GM21423 (cell line): ENCODE results near the gene CFAP61.

Experiments used
- ATAC-seq: cut with Tn5 transposase; IDR thresholded peaks from one replicate; pipeline ENCODE4 v1.9.1; 2021; ENCODE audit warnings: mild to moderate bottlenecking, moderate library complexity; ENCODE audit not compliant: unreplicated experiment

CFAP61 gene

DNA sequence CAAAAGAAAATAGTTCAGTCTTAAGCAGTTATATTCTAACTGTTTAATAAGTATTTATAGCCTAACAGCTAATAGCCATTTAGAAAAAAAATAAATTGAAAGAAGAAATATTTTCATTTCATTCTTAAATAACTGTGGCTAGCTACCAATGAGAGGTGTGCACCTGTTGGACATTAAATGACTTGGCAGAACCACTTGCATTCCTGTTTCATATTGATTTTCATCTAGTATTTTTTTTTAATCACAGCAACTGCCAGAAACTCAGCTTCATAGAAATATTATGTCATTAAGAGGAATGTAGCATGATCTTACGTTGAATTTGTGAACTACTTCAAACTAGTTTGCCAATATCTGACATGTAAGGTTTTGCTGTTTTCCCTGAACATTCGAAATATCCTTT, 25.0 kb upstream of the CFAP61 start:
- no peak for ATAC-seq

DNA sequence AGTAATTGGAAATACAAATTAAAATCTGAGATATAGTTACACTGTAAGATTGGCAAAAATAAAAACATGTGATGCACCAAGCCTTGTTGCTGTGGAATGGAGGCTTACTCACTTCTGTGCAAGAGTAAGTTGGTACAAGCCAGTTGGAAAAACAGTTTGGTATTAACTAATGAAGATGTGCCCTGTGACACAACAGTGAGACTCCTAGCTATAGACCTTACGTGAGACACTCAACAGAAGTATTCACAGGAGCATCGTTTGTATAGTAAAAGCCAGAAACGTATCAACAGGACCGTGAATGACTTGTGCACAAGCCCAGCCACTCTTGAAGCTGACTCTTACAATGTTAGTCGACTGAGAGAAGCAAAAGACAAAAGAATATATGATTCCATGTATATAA, 20.5 kb upstream of the CFAP61 start:
- no peak for ATAC-seq

DNA sequence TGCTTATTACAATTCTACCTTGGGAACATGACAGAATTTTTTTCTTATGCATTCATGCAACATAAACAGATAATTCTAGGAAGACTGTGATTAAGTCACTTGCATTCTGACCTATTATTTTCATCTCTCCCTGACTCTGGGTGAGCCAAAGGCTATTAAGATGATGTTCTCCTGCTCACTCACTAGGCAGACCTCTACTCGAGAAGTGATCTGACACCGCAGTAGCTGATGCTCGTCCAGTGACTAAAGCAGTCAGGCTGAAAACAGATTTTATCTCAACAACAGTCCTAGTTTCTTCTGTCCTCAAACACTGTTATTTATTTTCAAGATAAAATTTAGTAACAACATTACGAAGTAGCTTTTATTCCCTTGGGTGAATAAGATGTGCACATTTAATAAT, 17.8 kb upstream of the CFAP61 start:
- ATAC-seq, result no peak

DNA sequence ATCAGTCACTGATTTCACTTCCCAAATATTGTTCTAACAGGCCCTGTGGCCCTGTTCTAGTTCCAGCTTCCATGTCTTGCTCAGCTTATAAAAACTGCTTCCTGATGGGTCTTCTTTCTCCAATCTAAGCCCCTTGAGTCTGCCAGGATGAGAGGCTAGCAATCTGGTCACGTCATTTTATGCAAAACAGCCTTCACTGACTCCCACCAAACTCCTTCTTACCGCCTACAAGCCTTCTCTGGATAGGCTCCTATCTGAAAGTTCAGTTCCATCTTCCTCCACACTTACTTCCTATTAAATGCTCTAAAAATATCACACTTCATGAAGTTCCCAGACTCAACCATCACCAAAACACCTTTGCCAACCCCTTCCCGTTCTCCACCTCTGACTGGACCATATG, 15.6 kb upstream of the CFAP61 start:
- ATAC-seq, result no peak

DNA sequence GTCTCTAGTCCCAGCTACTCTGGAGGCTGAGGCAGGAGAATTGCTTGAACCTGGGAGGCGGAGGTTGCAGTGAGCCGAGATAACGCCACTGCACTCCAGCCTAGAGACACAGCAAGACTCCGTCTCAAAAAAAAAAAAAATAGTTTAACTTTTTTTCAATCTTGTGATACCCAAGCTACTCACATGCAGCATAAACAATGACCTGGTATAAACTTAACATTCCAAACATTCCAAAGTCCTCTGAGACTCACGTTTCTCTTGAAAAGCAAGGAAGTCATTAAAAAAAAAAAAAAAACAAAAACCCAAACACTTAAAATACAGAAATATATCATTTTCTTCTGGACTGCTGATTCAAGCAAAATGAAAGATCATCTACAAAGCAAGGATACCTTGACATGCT, 14.4 kb upstream of the CFAP61 start:
- no peak for ATAC-seq

DNA sequence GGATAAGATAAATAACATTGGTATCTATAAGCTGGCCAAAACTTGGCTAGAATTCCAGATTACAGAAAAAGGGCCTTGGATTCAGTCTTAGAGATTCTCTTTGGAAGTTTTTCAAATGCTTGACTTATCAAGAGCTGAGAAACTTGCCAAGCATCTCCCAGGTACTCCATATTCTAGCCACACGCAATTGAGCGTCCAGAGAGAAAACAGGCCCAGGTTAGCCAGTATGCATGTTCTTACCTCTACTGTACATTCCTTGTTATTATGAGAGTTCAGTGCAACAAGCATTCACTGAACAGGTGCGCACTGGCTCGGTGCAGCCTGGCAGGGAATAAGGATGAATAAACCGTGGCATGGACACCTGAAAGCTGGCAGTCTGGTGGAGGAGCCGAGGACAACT, 13.7 kb upstream of the CFAP61 start:
- ATAC-seq, result no peak

DNA sequence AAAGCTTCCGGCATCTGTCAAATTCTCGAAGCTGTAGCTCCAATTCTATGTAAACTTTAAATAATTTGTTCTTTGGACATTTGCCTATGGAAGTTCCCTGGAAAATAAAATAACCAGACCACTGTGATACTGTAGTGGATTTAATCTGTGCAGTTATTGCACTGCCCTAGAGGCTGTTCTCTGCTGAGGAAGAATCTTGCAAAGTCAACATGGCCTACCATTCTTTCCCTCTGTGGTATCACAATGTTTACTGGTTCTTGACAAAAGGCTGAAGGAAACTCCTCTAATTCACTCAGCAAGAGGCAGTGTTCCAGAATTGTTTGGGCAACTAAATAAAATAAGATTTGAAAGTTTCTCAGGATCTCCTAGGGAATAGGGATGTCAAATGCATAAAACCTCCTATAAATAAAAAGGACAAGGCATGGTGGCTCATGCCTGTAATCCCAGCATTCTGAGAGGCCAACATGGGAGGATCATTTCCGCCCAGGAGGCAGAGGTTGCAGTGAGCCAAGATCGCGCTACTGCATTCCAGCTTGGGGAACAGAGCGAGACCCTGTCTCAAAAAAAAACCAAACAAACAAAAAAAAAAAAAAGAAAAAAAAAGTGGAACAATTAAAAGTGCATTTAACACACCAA, 12.5 kb upstream of the CFAP61 start:
- ATAC-seq, result no peak

DNA sequence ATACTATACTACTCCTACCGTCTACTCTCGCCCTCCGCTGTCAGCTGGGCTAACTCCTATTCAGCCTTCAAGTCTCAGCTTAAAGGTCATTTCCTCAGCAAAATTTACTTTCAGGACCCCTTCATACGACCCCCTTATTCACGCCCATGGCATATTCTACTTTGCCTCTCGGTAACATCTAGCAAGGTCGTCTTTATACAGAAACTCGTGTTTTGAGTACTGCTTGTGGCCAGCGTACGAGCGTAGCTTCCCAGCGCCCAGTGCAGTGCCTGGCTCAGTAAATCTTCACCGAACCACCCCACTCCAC, 612 bp upstream of the CFAP61 start:
- ATAC-seq, result no peak

DNA sequence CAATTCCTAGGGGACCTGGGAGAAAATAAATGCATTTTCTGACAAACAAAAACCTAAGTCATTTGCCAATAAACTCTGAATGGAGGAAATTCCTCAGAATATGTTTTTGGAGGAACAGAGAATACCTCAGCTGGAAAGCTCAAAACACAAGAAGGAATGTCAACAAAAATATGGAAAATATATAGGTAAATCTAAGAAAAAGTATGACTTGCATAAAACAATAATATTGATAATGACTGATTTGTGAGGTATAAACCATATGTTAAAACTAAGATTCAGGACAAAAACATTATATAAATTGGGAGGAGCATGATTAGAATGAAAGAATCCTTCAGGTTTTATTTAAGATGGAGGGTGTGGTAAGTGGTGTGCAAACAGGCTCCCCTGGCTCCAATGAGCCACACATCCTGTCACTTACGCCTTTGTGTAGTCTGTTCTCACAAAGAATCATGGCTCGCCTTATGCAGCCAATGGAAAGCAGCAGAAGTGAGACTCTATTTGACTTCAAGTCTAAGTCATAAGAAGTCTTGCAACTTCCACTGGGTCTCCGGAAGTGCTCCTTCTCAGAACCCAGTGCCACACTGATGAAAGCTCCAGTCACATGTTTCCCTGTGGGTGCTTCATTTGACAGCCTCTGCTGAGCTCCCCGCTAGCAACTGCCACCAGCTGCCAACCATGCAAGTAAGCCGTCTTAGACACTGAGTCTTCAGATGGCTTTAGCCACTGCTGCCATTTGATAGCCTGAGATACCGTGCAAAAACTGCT, 8.1 kb downstream of the CFAP61 start:
- no peak for ATAC-seq

DNA sequence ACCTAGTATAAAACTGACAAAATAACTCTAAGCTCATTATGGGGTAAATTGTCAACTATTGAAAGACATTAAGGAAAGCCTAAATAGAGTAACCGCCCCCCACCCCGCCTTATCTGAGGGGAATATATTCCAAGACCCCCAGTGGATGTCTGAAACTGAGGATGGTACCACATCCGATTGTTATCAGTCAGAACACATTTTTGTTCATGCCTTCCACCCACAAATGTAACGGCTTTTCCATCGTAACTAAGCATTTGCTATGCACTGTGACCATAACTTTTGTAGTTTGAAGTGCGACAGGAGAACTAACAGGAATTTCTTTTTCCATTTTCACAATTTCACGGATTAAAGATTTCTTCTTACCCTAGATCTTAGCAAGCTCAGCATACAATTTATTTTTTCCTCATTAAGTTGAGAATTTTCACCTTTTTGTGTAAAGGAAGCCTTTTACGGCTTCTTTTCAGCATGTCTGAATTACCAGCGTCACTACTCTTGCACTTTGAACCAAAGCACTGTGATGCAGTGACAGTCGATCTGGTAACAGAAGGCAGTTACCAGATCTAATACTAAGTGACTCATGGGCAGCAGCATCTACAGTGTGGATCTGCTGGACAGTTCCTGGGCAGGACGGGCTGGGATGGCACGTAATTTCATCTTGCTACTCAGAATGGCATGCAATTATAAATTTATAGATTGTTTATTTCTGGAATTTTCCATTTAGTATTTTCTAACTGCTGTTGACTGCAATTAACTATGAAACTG, 11.8 kb downstream of the CFAP61 start:
- ATAC-seq, result no peak

DNA sequence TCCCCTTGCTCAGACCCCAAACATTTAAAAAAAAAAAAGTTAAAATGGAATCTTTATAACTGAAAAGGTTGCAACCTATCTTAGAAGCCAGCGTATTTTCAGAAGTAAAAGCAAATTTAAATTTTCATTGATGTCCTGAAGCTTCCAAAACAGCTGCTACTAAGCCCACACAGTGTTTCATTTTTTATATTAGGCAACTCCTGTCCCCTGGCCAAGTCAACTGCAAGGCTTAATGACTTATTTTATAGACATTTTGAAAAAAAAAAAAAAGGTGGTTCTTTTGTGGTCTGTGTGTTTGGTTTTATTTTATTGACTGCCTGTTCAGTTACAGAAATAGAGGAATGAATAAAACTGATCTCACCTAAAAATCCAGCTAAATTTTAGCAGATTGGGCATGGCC, 13.0 kb downstream of the CFAP61 start:
- ATAC-seq, result no peak

DNA sequence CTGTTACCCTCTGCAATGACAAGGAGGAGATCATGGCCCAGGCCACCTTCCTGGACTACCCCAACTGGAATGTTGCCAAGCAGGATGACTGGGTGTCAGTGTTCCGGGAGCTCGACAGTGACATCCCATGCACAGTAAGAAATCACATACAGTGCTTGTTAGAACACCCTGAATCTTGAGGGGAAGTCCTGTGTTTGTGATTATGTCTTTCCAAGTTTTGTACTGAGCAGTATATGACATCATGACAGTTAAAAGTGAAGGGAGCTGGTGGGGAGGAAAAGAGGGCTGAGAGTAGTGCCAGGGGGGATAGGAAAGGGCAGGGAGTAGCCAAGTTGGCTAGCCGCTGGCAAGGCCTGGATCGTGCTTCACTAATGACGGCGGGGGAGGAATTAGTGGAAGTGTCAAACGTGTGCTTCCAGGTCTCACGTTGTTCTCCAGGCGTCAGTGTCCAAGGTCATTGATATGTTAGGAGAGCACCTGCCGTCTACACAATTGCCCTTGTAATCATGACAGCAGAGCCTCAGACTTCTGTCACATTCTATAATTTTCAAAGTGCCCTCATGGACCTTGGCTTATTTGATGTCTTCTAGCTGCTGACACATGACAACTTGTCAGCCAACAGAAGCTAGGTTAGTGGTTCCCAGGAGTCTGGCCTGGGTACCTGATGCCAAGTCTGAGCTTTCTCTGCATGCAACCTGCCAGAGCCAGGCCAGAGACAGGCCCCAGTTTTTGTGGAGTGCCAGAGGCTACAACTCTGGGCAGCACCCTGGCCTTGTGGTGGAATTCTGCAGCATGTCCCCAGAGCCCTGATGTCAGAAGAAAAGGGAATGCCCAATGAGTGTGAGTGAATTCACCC, 18.8 kb downstream of the CFAP61 start:
- no peak for ATAC-seq

DNA sequence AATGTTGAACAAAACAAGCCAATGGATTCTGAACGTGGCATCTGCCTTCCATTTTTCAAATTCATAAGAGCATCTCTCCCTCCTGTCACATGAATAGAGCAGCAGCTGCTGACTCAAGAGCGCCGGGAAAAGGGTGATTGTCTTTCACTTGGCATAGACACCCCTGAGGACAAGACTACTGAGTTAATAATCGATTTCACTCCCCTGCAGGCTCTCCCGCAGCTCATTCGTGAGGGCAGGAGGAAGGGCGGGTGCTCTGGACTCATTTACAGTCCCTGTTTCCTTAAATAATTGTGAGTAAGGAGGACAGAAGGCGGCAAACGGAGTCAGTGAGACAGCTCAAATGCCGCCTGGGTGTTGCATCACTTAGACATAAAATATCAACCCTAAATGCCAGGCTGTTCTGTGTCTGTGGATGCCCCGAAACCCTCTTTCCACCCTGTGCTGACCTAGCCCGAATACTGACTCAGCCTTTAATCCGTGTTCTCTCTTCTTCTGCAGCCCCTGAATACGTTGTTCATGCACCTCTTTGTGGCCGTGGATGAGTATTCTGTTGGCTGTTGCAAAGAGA, 21.6 kb downstream of the CFAP61 start:
- ATAC-seq, result no peak

DNA sequence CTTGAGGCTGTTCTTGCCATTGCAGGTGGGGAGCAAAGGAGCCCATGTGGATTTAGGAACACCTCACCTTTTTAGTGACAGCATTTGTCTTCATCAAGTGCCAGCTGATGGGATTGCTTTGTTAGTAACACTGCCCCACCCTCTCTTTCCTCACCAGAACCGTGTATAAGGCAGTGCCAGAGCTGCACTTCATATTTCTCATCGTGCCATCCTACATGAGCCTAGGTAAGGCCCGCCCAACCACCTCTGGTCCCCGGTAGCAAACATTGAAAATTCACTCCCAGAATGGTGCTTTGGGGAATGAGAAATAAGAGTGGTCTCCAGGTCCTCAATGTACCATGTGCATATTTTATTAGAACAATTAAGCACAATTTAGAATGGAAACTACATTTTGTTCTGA, 22.7 kb downstream of the CFAP61 start:
- ATAC-seq, result no peak

DNA sequence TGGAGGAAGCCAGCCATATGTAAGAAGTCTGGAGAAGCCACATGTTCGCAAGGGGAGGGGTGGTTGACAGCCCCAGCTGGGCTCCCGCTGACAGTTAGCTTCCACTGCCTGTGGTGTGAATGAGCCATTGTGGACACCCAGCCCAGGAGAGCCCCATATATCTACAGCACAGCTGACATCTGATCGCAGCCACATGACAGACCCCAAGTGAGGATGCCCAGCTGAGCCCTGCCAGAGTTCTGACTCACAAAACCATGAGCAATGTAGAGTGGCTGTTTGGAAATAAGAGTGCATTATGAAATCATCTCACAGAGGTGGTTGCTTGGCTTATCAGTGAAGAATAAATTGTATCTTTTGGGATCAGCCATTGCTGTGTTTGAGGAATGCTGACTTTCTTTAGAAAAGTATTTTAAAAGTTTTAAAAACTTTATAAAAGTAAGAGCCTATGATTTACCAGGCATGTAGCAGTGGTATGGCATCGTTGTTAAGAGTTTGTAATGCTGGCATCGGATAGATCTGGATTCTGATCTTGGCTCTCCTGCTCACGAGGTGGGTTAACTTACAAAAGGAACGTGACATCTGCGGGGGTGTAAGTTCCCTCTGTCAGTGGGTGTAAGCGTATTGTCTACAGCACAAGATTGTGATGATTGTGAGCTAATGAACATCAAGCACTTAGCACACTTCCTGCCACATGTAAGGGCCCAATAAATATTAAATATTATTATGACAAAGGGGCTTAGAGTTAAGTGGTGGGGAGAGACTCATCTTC, 24.1 kb downstream of the CFAP61 start:
- ATAC-seq, result no peak

DNA sequence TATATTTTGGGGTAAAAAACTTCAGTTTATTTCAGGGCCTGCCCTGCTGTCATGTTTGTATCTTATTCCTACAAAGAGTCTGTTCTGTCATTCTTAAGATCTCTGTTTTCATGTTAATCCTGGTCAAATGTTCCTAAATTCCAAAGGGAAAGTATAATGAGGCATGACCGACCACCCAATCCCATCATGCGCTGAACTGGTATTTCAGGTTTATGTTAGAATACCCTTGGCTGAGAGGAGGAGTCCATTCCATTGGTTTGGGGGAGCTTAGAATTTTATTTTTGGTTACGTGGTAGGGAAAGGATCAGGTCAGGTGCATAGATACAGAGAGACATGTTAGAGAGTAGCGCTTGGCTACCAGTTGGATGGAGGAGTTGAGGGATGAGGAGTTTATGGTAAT, 25.7 kb downstream of the CFAP61 start:
- ATAC-seq, result no peak

DNA sequence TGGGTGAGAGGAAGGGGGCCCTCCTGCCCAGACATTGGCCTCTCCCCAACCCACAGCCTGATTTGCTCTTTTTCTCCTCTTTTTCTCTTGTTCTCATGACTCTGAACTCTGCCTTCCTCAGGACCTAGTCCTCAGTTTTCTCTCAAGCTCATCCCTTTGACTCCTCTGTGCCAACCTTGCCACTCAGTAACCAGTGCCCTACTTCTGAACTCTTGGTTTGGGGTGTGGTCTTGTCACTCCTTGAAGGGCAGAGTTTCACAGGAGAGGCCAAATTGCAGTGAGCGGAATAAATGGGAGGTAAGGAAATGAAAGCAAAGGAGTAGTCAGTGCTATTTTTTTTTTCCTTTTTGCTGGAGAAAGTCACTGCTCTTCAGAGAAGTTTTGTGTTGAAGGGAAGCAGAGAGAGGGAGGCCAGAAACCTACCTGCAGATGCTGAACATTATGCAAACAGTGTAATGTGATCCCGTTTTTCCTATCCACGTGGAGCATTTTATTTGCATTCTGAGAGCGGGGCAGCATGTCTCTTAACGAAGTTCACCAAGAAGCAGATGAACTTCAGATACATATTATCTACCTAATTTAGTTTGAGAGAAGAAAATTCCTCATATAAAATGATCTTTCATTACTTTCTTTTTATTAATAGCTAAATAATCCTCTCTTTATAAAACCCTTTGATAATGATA, 26.9 kb downstream of the CFAP61 start:
- ATAC-seq, result no peak

DNA sequence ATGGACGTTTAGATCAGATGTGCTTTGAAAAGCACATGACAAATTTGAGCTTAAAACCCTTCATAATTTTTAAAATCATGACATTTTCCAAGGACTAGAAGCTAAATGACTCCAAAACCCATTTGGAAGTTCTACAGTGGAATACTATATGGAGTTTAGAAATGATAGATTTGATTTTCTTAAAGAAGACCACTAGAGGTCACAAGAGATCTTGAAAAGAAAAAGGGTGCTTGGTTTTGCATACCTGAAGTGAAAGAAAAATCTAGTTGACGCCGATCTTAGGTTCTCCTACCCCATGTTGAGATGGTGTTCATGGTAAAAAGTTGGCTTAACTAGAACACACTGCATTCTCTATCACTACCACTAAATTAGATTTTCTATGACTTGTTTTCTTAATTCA, 31.5 kb downstream of the CFAP61 start:
- no peak for ATAC-seq

DNA sequence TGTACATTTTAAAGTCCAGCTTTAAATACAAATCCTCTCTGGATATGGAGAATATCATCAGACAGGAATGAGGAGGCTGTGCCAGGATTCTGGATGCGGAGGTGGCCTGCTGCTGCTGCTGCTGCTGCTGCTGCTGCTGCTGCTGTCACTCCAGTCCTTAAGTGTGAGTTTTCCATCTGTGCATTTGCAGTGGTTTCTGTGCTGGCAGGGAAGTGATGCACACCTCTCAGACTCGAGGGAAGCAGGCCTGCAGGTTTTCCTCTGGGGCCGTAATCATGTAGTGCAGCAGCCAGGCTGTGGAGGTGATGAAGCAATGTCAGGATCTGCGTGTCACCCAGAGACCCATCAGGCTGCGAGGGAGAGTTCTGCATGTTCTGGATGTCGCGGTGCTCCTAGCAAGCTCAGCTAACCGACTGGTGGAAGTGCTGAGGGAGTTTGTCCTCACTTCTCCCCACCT, 32.0 kb downstream of the CFAP61 start:
- no peak for ATAC-seq

DNA sequence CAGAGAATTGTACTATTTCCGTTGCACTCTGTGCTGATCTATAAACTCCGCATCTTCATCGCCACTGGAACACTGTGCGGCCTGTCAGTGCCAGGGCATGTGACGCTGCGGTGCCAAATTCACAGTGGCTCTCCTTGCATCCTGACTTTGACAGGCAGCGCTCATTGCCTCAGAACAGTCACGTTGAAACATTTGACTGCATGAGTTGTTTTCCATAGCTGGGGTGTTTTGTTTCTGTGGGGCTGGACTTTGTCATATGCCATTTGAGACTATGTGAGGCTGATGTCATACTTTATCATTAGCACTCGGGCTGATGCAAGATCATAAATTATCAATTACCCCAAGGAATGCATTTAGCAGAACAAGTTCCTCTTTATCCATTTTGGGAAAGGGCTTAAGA, 32.7 kb downstream of the CFAP61 start:
- ATAC-seq, result no peak
